GM19395 (cell line): Measurements from ENCODE around the gene FAM114A2.

Experiments
- ATAC-seq: cut with Tn5 transposase; IDR thresholded peaks from one replicate; pipeline ENCODE4 v1.9.1; 2021; ENCODE audit warnings: mild to moderate bottlenecking, moderate library complexity; ENCODE audit not compliant: unreplicated experiment

The FAM114A2 gene

GRCh38 chr5:153952893-153953292 is 85.8 kb downstream of the FAM114A2 start:
- ATAC-seq: no peak

GRCh38 chr5:153952057-153952456 is 86.7 kb downstream of the FAM114A2 start:
- ATAC-seq: no peak

- ATAC-seq: no peak
Observed at GRCh38 chr5:153941265-153941664, 97.4 kb downstream of the FAM114A2 start.
